Urinary bladder (tissue), 4 donors: ENCODE measurements around the gene PLA2G5. TPM values are rescaled to one million over a fixed set of nuclear protein-coding genes. Genes with fewer than 3 reads are reported as not detected.
"Not testable (repeated sequence)": the region's sequence is repeated elsewhere in the genome, so short reads cannot be mapped to it uniquely, and the experiment has no call there.

Experiments used
- DNase-seq: peaks from one replicate; pipeline ENCODE4 v3.0.0-alpha.2; 2015; ENCODE audit errors: extremely low spot score
- H3K27ac ChIP-seq: one replicate; pipeline ENCODE4 v1.5.1; 2013; ENCODE audit warnings: low read depth, mild to moderate bottlenecking, moderate library complexity
- H3K36me3 ChIP-seq: one replicate; pipeline ENCODE4 v1.6.1; 2013; ENCODE audit warnings: mild to moderate bottlenecking, moderate library complexity; ENCODE audit not compliant: insufficient read depth
- H3K4me1 ChIP-seq: one replicate; pipeline ENCODE4 v1.6.1; 2013; ENCODE audit warnings: mild to moderate bottlenecking, moderate library complexity; ENCODE audit not compliant: insufficient read depth
- H3K4me3 ChIP-seq: one replicate; pipeline ENCODE4 v1.5.1; 2013; ENCODE audit warnings: low read depth, low read length
- WGBS: extraction: QIAGEN DNeasy Blood & Tissue Kit; methylation state at CpG from one replicate; pipeline ENCODE4 v1.1.7; 2013; 5-methylcytosine and 5-hydroxymethylcytosine counted together
- polyA plus RNA-seq: library from polyadenylated mRNA; stranded (reverse); fragments of 200-250 nt; gene quantifications from one replicate; pipeline ENCODE4 v1.2.3, GENCODE V29; 2013
- total RNA-seq: library from RNA; depleted of rRNA; stranded (reverse); fragments of >200 nt; gene quantifications from one replicate; pipeline ENCODE4 v1.2.3, GENCODE V29; 2014
- donor health status: healthy with polysubstance abuse.
- donor health status: healthy.

PLA2G5 gene
- total RNA-seq (7.3 TPM), polyA plus RNA-seq (31.9 TPM)

DNA sequence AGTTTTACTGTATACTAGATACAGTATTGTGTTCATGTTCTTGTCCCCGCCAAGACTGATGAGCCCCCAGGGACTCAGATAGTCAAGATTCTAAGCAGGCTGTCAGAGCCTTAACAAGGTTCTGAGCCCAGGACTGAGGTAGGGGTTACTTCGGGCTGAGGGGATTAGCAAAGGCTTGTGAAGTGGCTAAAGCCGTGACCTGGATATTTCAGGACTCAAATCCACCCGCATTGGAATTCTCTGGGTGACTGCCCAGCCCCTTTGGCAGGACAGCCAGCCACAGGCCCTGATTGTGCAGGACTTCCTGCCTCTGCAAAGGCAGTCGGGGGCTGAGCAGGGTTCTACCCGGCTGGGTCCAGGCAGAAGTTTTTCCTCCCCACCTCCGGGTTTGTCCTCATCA lies at the start of gene PLA2G5:
TSS of gene PLA2G5 (plus strand) at position 321 of the 400 bp plus-strand sequence. CDS start 14,637 bp downstream, outside the sequence.
- H3K36me3 ChIP-seq = no peaks in the 10 kb centered on the region
- H3K4me1 ChIP-seq = no peaks in the 10 kb centered on the region
- H3K4me3 ChIP-seq = no peak within 1 kb of the TSS
- DNase-seq = no peak
- H3K27ac ChIP-seq = no peak within 1 kb of the TSS
- 10% methylated on average over 7 of the region's 7 CpGs for WGBS

DNA sequence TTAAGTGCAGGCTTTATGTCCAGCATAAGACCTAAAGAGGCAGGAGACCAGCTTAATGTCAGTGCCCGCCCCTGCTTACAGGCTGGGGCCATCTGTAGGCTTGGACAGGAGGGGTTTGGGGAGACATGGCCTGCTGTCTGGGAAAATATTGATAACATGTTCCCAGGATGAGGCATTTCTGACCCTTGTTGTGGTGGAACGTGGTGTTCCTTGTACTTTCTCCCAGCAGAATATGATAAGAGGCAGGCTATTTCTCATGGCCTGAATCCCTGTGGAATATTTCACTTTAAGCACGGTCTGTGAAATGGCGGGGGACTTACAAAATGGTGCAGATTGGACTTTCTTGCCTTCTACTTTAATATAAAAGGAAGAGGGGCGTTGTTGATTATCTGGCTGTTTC lies 41.9 kb upstream of the PLA2G5 start:
- no peak overlapping the region for H3K4me3 ChIP-seq
- no peaks in the 10 kb centered on the region for H3K36me3 ChIP-seq
- 86% methylated on average over 5 of the region's 5 CpGs for WGBS

GRCh38 chr1:20028726-20029125 lies 41.3 kb upstream of the PLA2G5 start:
- Histone ChIP-seq H3K4me3 (no peak overlapping the region), H3K36me3 (no peaks in the 10 kb centered on the region)

More for the DNA sequence above, 41.9 kb upstream of the PLA2G5 start:
- Histone ChIP-seq H3K27ac (no peak overlapping the region), H3K4me1 (no peaks in the 10 kb centered on the region)
- DNase-seq = no peak

GRCh38 chr1:20029178-20029912 lies 40.6 kb upstream of the PLA2G5 start:
- Histone ChIP-seq H3K4me3 (no peak overlapping the region), H3K36me3 (no peaks in the 10 kb centered on the region), H3K27ac (no peak overlapping the region), H3K4me1 (no peaks in the 10 kb centered on the region)
- no peak for DNase-seq
- WGBS = 80% methylated on average over 20 of the region's 20 CpGs

More at GRCh38 chr1:20028726-20029125, 41.3 kb upstream of the PLA2G5 start:
- DNase-seq = no peak
- no peaks in the 10 kb centered on the region for H3K4me1 ChIP-seq
- 73% methylated on average over 5 of the region's 5 CpGs for WGBS
- no peak overlapping the region for H3K27ac ChIP-seq

DNA sequence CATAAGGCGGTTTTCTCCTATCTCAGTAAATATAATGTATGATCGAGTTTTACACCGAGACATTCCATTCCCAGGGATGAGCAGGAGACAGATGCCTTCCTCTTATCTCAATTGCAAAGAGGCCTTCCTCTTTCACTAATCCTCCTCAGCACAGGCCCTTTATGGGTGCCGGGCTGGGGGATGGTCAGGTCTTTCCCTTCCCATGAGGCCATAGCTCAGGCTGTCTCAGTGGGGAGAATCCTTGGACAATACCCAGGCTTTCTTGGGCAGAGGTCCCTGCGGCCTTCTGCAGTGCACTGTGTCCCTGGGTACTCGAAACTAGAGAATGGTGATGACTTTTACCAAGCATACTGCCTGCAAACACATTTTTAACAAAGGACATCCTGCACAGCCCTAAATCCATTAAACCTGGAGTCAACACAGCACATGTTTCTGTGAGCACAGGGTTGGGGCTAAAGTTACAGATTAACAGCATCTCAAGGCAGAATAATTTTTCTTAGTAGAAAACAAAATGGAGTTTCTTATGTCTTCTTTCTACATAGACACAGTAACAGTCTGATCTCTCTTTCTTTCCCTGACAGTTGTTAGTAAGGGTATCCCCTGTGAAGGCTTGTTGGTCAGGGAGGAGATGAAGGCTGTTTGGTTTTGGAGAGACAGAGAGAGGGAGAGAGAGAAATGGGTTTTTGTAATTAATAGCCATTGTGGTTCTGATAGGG lies 39.4 kb upstream of the PLA2G5 start:
- H3K36me3 ChIP-seq, DNase-seq, H3K4me3 ChIP-seq, H3K27ac ChIP-seq, H3K4me1 ChIP-seq: not testable (repeated sequence)
- WGBS = 63% methylated on average over 6 of the region's 6 CpGs

DNA sequence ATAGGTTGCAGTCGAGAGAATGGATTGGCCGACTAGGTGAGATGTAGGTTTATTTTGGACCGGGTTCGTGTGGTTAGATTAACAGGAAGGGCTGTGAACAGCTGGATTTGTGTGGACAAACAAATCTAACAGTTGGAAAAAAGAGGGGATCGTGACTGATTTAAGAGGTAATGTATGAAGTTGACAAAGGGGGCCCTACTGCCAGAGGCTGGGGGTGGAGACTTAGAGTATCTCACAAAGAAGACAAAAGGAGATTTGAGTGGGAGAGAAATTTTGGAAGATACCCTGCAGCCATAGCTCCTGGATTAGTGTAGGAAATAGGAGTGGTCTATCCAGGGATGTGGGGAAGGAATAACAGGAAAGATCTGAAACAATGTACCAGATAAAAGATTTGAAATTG lies 38.8 kb upstream of the PLA2G5 start:
- no peaks in the 10 kb centered on the region for H3K4me1 ChIP-seq
- H3K4me3 ChIP-seq = no peak overlapping the region
- no peaks in the 10 kb centered on the region for H3K36me3 ChIP-seq
- no peak for DNase-seq
- no peak overlapping the region for H3K27ac ChIP-seq
- WGBS = 64% methylated on average over 5 of the region's 5 CpGs

GRCh38 chr1:20031836-20032235 lies 38.2 kb upstream of the PLA2G5 start:
- no peaks in the 10 kb centered on the region for H3K36me3 ChIP-seq
- H3K27ac ChIP-seq = no peak overlapping the region
- 86% methylated on average over 2 of the region's 2 CpGs for WGBS
- no peak for DNase-seq
- no peaks in the 10 kb centered on the region for H3K4me1 ChIP-seq
- H3K4me3 ChIP-seq = no peak overlapping the region

DNA sequence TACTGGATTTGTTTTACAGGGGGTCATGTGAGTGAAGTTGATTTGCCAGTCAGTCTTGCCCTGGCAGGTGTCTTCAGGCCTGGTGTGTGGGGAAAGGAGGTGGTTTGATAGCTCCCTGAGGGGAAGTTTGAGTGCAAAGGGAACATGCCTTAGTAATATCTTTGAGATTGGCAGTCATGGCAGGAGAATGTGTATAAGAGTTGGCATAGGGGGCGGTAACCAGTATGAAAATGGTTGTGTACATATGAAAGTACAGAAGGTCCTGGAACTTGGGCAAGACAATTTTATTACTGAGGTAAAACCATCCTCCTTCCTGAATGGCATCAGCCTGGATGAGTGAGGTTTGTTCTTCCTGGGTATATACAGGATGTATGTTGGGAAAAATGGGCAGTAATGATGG lies 37.6 kb upstream of the PLA2G5 start:
- Histone ChIP-seq H3K27ac (no peak overlapping the region), H3K4me3 (no peak overlapping the region), H3K36me3 (no peaks in the 10 kb centered on the region), H3K4me1 (no peaks in the 10 kb centered on the region)
- DNase-seq = no peak
- 97% methylated on average over 1 of the region's 1 CpG for WGBS

GRCh38 chr1:20033420-20033819 lies 36.6 kb upstream of the PLA2G5 start:
- Histone ChIP-seq H3K4me3 (no peak overlapping the region), H3K4me1 (no peaks in the 10 kb centered on the region), H3K36me3 (no peaks in the 10 kb centered on the region), H3K27ac (no peak overlapping the region)
- no peak for DNase-seq

GRCh38 chr1:20035114-20035513 lies 34.9 kb upstream of the PLA2G5 start:
- Histone ChIP-seq H3K27ac (no peak overlapping the region), H3K4me1 (no peaks in the 10 kb centered on the region), H3K36me3 (no peaks in the 10 kb centered on the region), H3K4me3 (no peak overlapping the region)
- WGBS = 86% methylated on average over 5 of the region's 5 CpGs
- no peak for DNase-seq

DNA sequence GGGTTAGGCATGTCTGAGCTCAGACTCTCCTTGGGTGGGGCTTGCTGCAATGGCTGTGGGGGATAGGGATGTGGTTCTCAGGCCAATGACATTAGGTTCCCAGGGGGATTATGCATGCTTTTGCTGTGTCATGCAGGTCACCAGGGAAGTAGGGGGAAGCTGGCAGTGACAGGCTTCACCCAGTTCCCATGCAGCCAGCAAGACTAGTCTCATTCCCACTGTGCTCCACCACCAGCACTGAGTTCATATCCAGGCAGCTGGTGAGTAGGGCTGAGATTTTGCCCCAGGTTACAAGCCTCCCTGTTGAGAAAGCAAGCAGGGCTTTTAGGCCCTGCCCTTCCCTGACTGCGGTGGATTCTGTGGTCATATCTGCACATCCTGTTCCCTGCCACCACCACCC lies 32.1 kb upstream of the PLA2G5 start:
- H3K36me3 ChIP-seq = no peaks in the 10 kb centered on the region
- no peak overlapping the region for H3K4me3 ChIP-seq
- 77% methylated on average over 1 of the region's 1 CpG for WGBS
- DNase-seq = no peak
- no peaks in the 10 kb centered on the region for H3K4me1 ChIP-seq
- H3K27ac ChIP-seq = no peak overlapping the region

DNA sequence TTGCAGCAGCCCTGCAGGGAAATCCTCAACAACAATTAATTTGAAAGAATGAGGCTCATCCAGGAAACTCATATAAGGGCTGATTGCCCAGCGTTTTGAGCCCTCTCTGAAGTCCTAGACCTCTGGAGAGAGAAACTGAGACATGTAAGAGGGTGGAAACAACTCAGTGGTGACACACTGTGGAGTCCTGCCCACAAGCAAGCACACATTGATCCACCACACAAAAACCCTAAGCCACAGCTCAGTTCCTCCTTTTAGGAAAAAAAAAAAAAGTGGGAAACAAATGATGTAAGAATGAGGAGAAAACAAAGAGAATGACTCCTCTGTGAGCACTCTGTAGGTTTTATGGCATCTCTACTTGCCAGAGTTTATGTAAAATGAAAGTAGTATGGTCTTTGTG lies 22.9 kb upstream of the PLA2G5 start:
- 65% methylated on average over 1 of the region's 1 CpG for WGBS
- no peak overlapping the region for H3K27ac ChIP-seq

GRCh38 chr1:20048563-20048962 lies 21.4 kb upstream of the PLA2G5 start:
- H3K4me1 ChIP-seq = no peaks in the 10 kb centered on the region
- no peak overlapping the region for H3K27ac ChIP-seq
- WGBS = 80% methylated on average over 1 of the region's 1 CpG
- no peaks in the 10 kb centered on the region for H3K36me3 ChIP-seq
- DNase-seq = no peak
- H3K4me3 ChIP-seq = no peak overlapping the region

More for the DNA sequence above, 22.9 kb upstream of the PLA2G5 start:
- H3K4me3 ChIP-seq = no peak overlapping the region
- no peaks in the 10 kb centered on the region for H3K36me3 ChIP-seq
- H3K4me1 ChIP-seq = no peaks in the 10 kb centered on the region
- DNase-seq = no peak

DNA sequence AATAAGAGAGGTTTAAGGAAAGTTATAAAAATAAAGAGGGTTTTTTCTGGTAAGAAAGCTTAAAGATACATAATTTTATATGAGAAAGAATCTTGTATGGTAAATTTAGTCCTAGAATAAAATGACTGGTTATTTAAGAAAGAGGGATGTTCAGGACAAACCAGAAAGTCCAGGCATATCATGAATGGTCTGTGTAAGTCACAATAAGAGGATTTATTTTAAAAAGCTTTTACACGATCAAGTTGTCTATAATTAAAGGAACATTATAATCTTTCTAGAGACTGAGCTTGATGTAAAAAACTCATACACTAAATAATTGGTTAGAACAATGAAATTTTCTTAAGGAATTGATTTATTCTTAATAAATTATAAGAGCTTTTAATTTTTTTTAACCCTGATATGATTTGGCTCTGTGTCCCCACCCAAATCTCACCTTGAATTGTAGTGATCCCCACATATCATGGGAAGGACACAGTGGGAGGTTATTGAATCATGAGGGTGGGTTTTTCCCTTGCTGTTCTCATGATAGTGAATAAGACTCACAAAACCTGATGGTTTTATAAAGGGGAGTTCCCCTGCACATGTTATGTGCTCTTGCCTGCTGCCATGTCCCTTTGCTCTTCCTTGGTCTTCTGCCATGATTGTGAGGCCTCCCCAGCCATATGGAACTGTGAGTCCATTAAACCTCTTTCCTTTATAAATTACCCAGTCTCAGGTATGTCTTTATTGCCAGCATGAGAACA lies 20.8 kb upstream of the PLA2G5 start:
- not testable (repeated sequence) for H3K36me3 ChIP-seq, DNase-seq, H3K27ac ChIP-seq, H3K4me1 ChIP-seq, H3K4me3 ChIP-seq
- whole genome bisulfite sequencing = 90% methylated on average over 1 of the region's 1 CpG
